Keratinocyte (primary cell): ENCODE measurements around the gene TUBA3D. TPM values are rescaled to one million over a fixed set of nuclear protein-coding genes. Genes with fewer than 3 reads are reported as not detected.
"Not testable (repeated sequence)": the region's sequence is repeated elsewhere in the genome, so short reads cannot be mapped to it uniquely, and the experiment has no call there.

Experiments used
- DNase-seq: peaks from one replicate; pipeline ENCODE4 v3.0.0-alpha.2; 2011; ENCODE audit warnings: low read depth, missing footprints, low spot score
- FAIRE-seq: peaks from 2 replicates; lab custom pipeline; 2011; peaks lifted over from hg19 to GRCh38; lab: Jason Lieb, UNC
- H2AFZ ChIP-seq: 2 replicates; pipeline ENCODE4 v1.6.0; 2012; ENCODE audit warnings: low read length, control low read depth, inconsistent platforms; ENCODE audit not compliant: control insufficient read depth
- H3K27ac ChIP-seq: 2 replicates; pipeline ENCODE4 v1.5.1; 2011; ENCODE audit warnings: low read length; ENCODE audit not compliant: control insufficient read depth, insufficient read depth
- H3K27me3 ChIP-seq: 3 replicates; pipeline ENCODE4 v1.6.0; 2011; ENCODE audit warnings: low read length; ENCODE audit not compliant: control insufficient read depth, insufficient read depth; ENCODE audit errors: extremely low read depth
- H3K36me3 ChIP-seq, 2 experiments: 2 replicates in 1 of 2; 3 replicates in 1 of 2; pipeline ENCODE4 v1.5.1; 2011; ENCODE audit warnings: low read length in 2 of 2, mild to moderate bottlenecking in 1 of 2; ENCODE audit not compliant: control insufficient read depth in 2 of 2, insufficient read depth in 2 of 2; ENCODE audit errors: extremely low read depth in 1 of 2
- H3K4me1 ChIP-seq: 3 replicates; pipeline ENCODE4 v1.5.1; 2011; ENCODE audit warnings: low read length; ENCODE audit not compliant: control insufficient read depth, insufficient read depth; ENCODE audit errors: extremely low read depth
- H3K4me2 ChIP-seq: 3 replicates; pipeline ENCODE4 v1.6.0; 2011; ENCODE audit warnings: low read depth, low read length; ENCODE audit not compliant: control insufficient read depth, insufficient read depth; ENCODE audit errors: extremely low read depth
- H3K4me3 ChIP-seq, 3 experiments: fragments of 200-600 bp in 1 of 3; sonication (generic) in 1 of 3; 2 replicates in 2 of 3; 3 replicates in 1 of 3; pipeline ENCODE4 v1.5.1; 2011 to 2016; ENCODE audit warnings: low read length in 3 of 3, mild to moderate bottlenecking in 3 of 3, control low read depth in 2 of 3, inconsistent platforms in 1 of 3, low read depth in 1 of 3, mixed read lengths in 1 of 3, mixed run types in 1 of 3, moderate library complexity in 1 of 3; ENCODE audit not compliant: control insufficient read depth in 2 of 3, insufficient read depth in 2 of 3; ENCODE audit errors: extremely low read depth in 1 of 3
- H3K79me2 ChIP-seq: 2 replicates; pipeline ENCODE4 v1.6.0; 2012; ENCODE audit warnings: low read length; ENCODE audit not compliant: control insufficient read depth, insufficient read depth
- H3K9ac ChIP-seq: 3 replicates; pipeline ENCODE4 v1.6.0; 2011; ENCODE audit warnings: low read length; ENCODE audit not compliant: control insufficient read depth, insufficient read depth; ENCODE audit errors: extremely low read depth
- H3K9me1 ChIP-seq: 3 replicates; pipeline ENCODE4 v1.6.0; 2011; ENCODE audit warnings: low read length; ENCODE audit not compliant: control insufficient read depth, insufficient read depth; ENCODE audit errors: extremely low read depth
- H3K9me3 ChIP-seq: 2 replicates; pipeline ENCODE4 v1.5.1; 2012; ENCODE audit warnings: low read depth, low read length; ENCODE audit not compliant: control insufficient read depth
- H4K20me1 ChIP-seq: 3 replicates; pipeline ENCODE4 v1.6.0; 2011; ENCODE audit warnings: low read length; ENCODE audit not compliant: control insufficient read depth, insufficient read depth; ENCODE audit errors: extremely low read depth
- dilution Hi-C: fragments of 300-500 bp; cut with MboI; formaldehyde crosslinking; loops from one replicate; pipeline ENCODE4 v1.7.0; 2020; ENCODE audit warnings: low sequenced_read_pairs; ENCODE audit not compliant: extremely low pct_ligation_motif_present
- polyA plus RNA-seq, 5 experiments: library from polyadenylated mRNA; depleted of rRNA in 3 of 5; stranded (reverse) in 3 of 5; stranded (forward) in 1 of 5; unstranded in 1 of 5; fragments of >200 nt; gene quantifications; 1 replicate in 1 of 5; 2 replicates in 3 of 5; 3 replicates in 1 of 5; pipeline versions ENCODE4 v1.2.1 to v1.2.3, GENCODE V29; 2011 to 2012; ENCODE audit warnings: missing spikeins in 2 of 5, low read depth in 1 of 5, low replicate concordance in 1 of 5

The TUBA3D gene
- polyA plus RNA-seq, 1 donor (not counting 4 experiments of a cell fraction or from before 2014, with no cell fraction given) = not detected

- FAIRE-seq, H3K4me2 ChIP-seq, H3K4me1 ChIP-seq, dilution Hi-C loops, H3K9me1 ChIP-seq, H3K4me3 ChIP-seq, H3K79me2 ChIP-seq, DNase-seq, H3K27ac ChIP-seq, H2AFZ ChIP-seq, H3K36me3 ChIP-seq, H3K9me3 ChIP-seq, H3K27me3 ChIP-seq, H4K20me1 ChIP-seq, H3K9ac ChIP-seq: not testable (repeated sequence)
Observed at GRCh38 chr2:131477227-131477626, 1.3 kb downstream of the TUBA3D start.

- H4K20me1 ChIP-seq, H3K4me3 ChIP-seq, H3K9ac ChIP-seq, H3K27me3 ChIP-seq, H3K9me1 ChIP-seq, H3K4me2 ChIP-seq, H3K4me1 ChIP-seq, H2AFZ ChIP-seq, DNase-seq, FAIRE-seq, H3K36me3 ChIP-seq, H3K79me2 ChIP-seq, H3K9me3 ChIP-seq, H3K27ac ChIP-seq, dilution Hi-C loops: not testable (repeated sequence)
Observed at GRCh38 chr2:131478074-131478849, 2.3 kb downstream of the TUBA3D start.

- H3K4me3 ChIP-seq, H3K36me3 ChIP-seq, dilution Hi-C loops, H3K9me1 ChIP-seq, DNase-seq, H3K4me2 ChIP-seq, H3K9ac ChIP-seq, H3K27ac ChIP-seq, FAIRE-seq, H3K4me1 ChIP-seq, H3K9me3 ChIP-seq, H3K27me3 ChIP-seq, H2AFZ ChIP-seq, H4K20me1 ChIP-seq, H3K79me2 ChIP-seq: not testable (repeated sequence)
Observed at GRCh38 chr2:131478850-131479461, 3.0 kb downstream of the TUBA3D start.

- H3K9me1 ChIP-seq, dilution Hi-C loops, H3K27me3 ChIP-seq, H3K4me2 ChIP-seq, H3K36me3 ChIP-seq, H3K27ac ChIP-seq, H4K20me1 ChIP-seq, H3K4me3 ChIP-seq, H3K9me3 ChIP-seq, H3K79me2 ChIP-seq, DNase-seq, FAIRE-seq, H3K4me1 ChIP-seq, H3K9ac ChIP-seq, H2AFZ ChIP-seq: not testable (repeated sequence)
Observed at GRCh38 chr2:131480351-131480750, 4.4 kb downstream of the TUBA3D start.
